Activated T-helper 1 cell treated with Interleukin-2 at 50 U/mL for 16 hours (primary cell): ENCODE data around the gene PHACTR3.

Experiments used
- DNase-seq: peaks from one replicate; pipeline ENCODE4 v3.0.0-alpha.2; 2020; ENCODE audit warnings: low read depth

Gene PHACTR3

GRCh38 chr20:59778615-59779200, 174.4 kb downstream of the PHACTR3 start:
- no peak for DNase-seq

GRCh38 chr20:59779656-59780380, 175.5 kb downstream of the PHACTR3 start:
- DNase-seq, result no peak

- no peak for DNase-seq
Observed at GRCh38 chr20:59780494-59781185, 176.3 kb downstream of the PHACTR3 start.

- DNase-seq, result no peak
Observed at GRCh38 chr20:59781226-59781625, 176.9 kb downstream of the PHACTR3 start.

- no peak for DNase-seq
Observed at GRCh38 chr20:59782986-59783640, 178.8 kb downstream of the PHACTR3 start.

- no peak for DNase-seq
Observed at GRCh38 chr20:59783641-59784010, 179.3 kb downstream of the PHACTR3 start.

GRCh38 chr20:59784365-59784764, 180.0 kb downstream of the PHACTR3 start:
- no peak for DNase-seq

- no peak for DNase-seq
Observed at GRCh38 chr20:59784791-59785668, 180.7 kb downstream of the PHACTR3 start.

GRCh38 chr20:59785669-59785959, 181.3 kb downstream of the PHACTR3 start:
- no peak for DNase-seq

- no peak for DNase-seq
Observed at GRCh38 chr20:59785986-59786795, 181.9 kb downstream of the PHACTR3 start.

- DNase-seq, result no peak
Observed at GRCh38 chr20:59786801-59787537, 182.6 kb downstream of the PHACTR3 start.

GRCh38 chr20:59787538-59787890, 183.2 kb downstream of the PHACTR3 start:
- no peak for DNase-seq

- no peak for DNase-seq
Observed at GRCh38 chr20:59788196-59788735, 183.9 kb downstream of the PHACTR3 start.

- no peak for DNase-seq
Observed at GRCh38 chr20:59788811-59789397, 184.6 kb downstream of the PHACTR3 start.

GRCh38 chr20:59789686-59790085, 185.3 kb downstream of the PHACTR3 start:
- no peak for DNase-seq

GRCh38 chr20:59790346-59790745, 186.0 kb downstream of the PHACTR3 start:
- DNase-seq, result no peak

GRCh38 chr20:59792300-59792699, 188.0 kb downstream of the PHACTR3 start:
- no peak for DNase-seq

GRCh38 chr20:59794555-59794954, 190.2 kb downstream of the PHACTR3 start:
- DNase-seq, result no peak

GRCh38 chr20:59800309-59800708, 196.0 kb downstream of the PHACTR3 start:
- DNase-seq, result no peak

GRCh38 chr20:59802018-59802417, 197.7 kb downstream of the PHACTR3 start:
- no peak for DNase-seq
